Measurements from ENCODE around the gene MTERF2. TPM values are rescaled to one million over a fixed set of nuclear protein-coding genes. Genes with fewer than 3 reads are reported as not detected.
A peak's percentile ranks its signal among the peaks of the same experiment; 100 is the strongest.

Gene MTERF2
- total and polyA plus RNA-seq, 2 of the 13 experiments (the other 11 are each of a cell fraction or from before 2014, with no cell fraction given) = 8.0 to 11.6 TPM

DNA sequence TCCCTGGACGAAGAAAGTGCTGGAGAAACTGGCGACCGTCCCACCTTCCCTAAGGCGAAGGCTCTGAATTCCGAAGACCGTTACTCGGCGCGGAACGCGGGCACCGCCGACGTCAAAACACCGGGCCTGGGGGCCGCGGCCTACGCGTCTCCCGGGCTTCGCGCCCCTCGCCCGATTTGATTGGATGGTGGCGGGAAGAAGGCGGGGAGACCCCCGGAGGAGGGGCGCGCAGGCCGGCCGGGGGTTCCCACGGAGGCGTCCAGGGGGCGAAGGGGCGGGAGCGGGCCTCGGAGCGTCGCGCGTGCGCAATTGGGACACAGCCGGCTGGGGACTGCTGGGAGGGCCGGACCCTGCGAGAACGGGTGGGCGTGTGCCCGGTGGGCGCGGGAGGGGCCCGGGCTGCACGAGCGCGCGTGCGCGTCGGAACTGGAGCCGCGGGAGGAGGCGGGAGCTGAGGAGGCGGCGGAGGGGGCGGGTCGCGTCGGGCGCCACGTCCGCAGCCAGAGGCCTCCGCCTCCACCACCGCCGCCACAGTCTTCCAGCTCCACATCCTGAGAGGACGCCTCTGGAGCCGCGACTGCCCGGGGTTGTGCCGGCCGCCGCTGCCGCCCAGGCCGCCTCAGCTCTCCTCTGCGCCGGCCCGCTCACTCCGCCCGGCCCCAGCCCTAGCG is 31.4 kb downstream of the MTERF2 start, which contains the start of gene TMEM263 (continued):
- TF ChIP-seq, protein P1, sequence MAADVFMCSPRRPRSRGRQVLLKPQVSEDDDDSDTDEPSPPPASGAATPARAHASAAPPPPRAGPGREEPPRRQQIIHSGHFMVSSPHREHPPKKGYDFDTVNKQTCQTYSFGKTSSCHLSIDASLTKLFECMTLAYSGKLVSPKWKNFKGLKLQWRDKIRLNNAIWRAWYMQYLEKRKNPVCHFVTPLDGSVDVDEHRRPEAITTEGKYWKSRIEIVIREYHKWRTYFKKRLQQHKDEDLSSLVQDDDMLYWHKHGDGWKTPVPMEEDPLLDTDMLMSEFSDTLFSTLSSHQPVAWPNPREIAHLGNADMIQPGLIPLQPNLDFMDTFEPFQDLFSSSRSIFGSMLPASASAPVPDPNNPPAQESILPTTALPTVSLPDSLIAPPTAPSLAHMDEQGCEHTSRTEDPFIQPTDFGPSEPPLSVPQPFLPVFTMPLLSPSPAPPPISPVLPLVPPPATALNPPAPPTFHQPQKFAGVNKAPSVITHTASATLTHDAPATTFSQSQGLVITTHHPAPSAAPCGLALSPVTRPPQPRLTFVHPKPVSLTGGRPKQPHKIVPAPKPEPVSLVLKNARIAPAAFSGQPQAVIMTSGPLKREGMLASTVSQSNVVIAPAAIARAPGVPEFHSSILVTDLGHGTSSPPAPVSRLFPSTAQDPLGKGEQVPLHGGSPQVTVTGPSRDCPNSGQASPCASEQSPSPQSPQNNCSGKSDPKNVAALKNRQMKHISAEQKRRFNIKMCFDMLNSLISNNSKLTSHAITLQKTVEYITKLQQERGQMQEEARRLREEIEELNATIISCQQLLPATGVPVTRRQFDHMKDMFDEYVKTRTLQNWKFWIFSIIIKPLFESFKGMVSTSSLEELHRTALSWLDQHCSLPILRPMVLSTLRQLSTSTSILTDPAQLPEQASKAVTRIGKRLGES (CRISPR knock-in tag; IDR thresholded peaks at IDR 0.05; ENCODE audit: borderline replicate concordance) = peak; percentile 47; the same call in 1 of the 2 replicates
- 0 out of 2 replicates have a peak, but pooled peaks have one; percentile 55 for TF ChIP-seq ZNF230 (CRISPR knock-in tag; IDR thresholded peaks at IDR 0.05)
- 0 out of 2 replicates have a peak, but pooled peaks have one; percentile 26 for TF ChIP-seq FOXA3 (CRISPR knock-in tag; IDR thresholded peaks at IDR 0.05)
- peak; percentile 61; the same call in 1 of the 2 replicates for TF ChIP-seq THAP11 (CRISPR knock-in tag; IDR thresholded peaks at IDR 0.05)
- TF ChIP-seq ZNF234 (CRISPR knock-in tag; conservative IDR thresholded peaks at IDR 0.05) = no peak
- TF ChIP-seq, protein P2, sequence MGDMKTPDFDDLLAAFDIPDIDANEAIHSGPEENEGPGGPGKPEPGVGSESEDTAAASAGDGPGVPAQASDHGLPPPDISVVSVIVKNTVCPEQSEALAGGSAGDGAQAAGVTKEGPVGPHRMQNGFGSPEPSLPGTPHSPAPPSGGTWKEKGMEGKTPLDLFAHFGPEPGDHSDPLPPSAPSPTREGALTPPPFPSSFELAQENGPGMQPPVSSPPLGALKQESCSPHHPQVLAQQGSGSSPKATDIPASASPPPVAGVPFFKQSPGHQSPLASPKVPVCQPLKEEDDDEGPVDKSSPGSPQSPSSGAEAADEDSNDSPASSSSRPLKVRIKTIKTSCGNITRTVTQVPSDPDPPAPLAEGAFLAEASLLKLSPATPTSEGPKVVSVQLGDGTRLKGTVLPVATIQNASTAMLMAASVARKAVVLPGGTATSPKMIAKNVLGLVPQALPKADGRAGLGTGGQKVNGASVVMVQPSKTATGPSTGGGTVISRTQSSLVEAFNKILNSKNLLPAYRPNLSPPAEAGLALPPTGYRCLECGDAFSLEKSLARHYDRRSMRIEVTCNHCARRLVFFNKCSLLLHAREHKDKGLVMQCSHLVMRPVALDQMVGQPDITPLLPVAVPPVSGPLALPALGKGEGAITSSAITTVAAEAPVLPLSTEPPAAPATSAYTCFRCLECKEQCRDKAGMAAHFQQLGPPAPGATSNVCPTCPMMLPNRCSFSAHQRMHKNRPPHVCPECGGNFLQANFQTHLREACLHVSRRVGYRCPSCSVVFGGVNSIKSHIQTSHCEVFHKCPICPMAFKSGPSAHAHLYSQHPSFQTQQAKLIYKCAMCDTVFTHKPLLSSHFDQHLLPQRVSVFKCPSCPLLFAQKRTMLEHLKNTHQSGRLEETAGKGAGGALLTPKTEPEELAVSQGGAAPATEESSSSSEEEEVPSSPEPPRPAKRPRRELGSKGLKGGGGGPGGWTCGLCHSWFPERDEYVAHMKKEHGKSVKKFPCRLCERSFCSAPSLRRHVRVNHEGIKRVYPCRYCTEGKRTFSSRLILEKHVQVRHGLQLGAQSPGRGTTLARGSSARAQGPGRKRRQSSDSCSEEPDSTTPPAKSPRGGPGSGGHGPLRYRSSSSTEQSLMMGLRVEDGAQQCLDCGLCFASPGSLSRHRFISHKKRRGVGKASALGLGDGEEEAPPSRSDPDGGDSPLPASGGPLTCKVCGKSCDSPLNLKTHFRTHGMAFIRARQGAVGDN (CRISPR knock-in tag; IDR thresholded peaks at IDR 0.05) = peak; percentile 99
- 0 out of 2 replicates have a peak, but pooled peaks have one; percentile 51 for TF ChIP-seq SATB2 (CRISPR knock-in tag; IDR thresholded peaks at IDR 0.05)
- TF ChIP-seq ZNF850 (CRISPR knock-in tag; conservative IDR thresholded peaks at IDR 0.05) = peak; percentile 83; the same call in 1 of the 2 replicates
- 0 out of 2 replicates have a peak, but pooled peaks have one; percentile 2 for TF ChIP-seq ARID2 (CRISPR knock-in tag; IDR thresholded peaks at IDR 0.05; ENCODE audit: borderline replicate concordance)
- TF ChIP-seq, protein P3, sequence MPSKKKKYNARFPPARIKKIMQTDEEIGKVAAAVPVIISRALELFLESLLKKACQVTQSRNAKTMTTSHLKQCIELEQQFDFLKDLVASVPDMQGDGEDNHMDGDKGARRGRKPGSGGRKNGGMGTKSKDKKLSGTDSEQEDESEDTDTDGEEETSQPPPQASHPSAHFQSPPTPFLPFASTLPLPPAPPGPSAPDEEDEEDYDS (CRISPR knock-in tag; IDR thresholded peaks at IDR 0.05) = peak; percentile 51; the same call in 1 of the 2 replicates
- peak; percentile 53 for TF ChIP-seq SAP130 (CRISPR knock-in tag; IDR thresholded peaks at IDR 0.05; ENCODE audit: low read depth)
- TF ChIP-seq GZF1 (CRISPR knock-in tag; IDR thresholded peaks at IDR 0.05) = no peak
- 0 out of 2 replicates have a peak, but pooled peaks have one; percentile 17 for TF ChIP-seq MYNN (CRISPR knock-in tag; IDR thresholded peaks at IDR 0.05; ENCODE audit: low read depth)
- TF ChIP-seq ZNF460 (CRISPR knock-in tag; IDR thresholded peaks at IDR 0.05; ENCODE audit: borderline replicate concordance) = no peak
- TF ChIP-seq POLR2G (IDR thresholded peaks at IDR 0.05; ENCODE audit: low read depth, low read length) = peak; percentile 86
- peak; percentile 58; the same call in 1 of the 2 replicates for TF ChIP-seq ZNF34 (CRISPR knock-in tag; IDR thresholded peaks at IDR 0.05; ENCODE audit: borderline replicate concordance)
